ENCODE data around the gene ABI3BP.

ABI3BP gene

DNA sequence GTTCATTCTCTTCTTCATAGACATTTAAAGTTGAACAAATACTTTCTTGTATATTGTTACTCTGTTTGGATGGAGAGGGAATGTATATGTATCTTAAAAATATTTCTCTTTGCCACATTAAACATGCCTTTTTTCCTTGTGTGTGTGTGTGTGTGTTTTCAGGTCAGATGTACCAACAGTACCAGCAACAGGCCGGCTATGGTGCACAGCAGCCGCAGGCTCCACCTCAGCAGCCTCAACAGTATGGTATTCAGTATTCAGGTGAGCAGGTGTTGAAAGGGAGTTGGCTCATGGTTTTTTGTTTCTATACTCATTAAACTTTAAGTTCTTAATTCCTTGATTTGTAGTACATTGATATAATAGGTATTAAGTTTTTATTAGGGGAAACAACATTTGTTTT is 248.6 kb downstream of the ABI3BP start:
- TF ChIP-seq, protein P1, sequence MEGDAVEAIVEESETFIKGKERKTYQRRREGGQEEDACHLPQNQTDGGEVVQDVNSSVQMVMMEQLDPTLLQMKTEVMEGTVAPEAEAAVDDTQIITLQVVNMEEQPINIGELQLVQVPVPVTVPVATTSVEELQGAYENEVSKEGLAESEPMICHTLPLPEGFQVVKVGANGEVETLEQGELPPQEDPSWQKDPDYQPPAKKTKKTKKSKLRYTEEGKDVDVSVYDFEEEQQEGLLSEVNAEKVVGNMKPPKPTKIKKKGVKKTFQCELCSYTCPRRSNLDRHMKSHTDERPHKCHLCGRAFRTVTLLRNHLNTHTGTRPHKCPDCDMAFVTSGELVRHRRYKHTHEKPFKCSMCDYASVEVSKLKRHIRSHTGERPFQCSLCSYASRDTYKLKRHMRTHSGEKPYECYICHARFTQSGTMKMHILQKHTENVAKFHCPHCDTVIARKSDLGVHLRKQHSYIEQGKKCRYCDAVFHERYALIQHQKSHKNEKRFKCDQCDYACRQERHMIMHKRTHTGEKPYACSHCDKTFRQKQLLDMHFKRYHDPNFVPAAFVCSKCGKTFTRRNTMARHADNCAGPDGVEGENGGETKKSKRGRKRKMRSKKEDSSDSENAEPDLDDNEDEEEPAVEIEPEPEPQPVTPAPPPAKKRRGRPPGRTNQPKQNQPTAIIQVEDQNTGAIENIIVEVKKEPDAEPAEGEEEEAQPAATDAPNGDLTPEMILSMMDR (conservative IDR thresholded peaks at IDR 0.05; ENCODE audit: control insufficient read depth, insufficient read depth, low read depth, low read length): no peak
- H3K4me3 ChIP-seq (ENCODE audit: control insufficient read depth, low read depth, low read length): no peak overlapping the region
- DNase-seq (ENCODE audit: low read depth): no peak

DNA sequence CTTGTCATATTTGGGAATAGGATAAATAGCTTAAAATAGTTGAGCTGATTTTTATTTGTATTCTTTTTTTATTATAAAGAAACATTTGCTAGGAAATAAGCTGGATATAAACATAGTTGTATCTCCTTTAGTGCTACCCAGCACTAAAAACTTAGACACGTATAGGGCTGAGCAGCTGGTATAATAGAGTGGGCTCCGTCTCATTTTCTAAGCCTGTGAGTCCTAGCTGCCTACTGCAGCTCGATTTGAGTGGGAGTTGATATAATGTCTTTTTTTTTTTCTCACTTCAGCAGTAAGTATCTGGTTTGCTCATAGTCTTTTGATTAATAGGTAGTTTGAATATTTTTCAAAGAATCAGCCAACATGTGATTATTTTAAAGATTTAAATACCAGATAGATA is 249.7 kb downstream of the ABI3BP start:
- H3K4me3 ChIP-seq (ENCODE audit: control insufficient read depth, low read depth, low read length): no peak overlapping the region
- no peak for DNase-seq (ENCODE audit: low read depth)
- TF ChIP-seq, protein P1 (conservative IDR thresholded peaks at IDR 0.05; ENCODE audit: control insufficient read depth, insufficient read depth, low read depth, low read length): no peak

DNA sequence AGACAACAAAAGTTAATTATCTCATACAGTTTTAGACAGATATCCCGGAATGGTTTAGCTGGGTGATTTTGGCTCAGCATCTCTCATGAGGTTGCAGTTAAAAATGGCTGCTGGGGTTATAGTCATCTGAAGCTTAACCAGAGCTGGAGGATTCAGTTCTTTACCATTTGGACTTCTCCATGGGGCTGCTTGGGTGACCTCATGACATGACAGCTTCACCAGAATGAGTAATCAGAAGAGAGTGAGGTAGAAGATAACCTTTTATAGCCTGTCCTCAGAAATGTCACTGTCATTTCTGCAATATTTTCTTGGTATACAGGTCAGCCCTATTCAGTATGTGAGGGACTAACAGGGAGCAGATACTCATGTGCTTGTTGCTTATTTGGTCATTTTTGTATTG is 253.0 kb downstream of the ABI3BP start:
- DNase-seq (ENCODE audit: low read depth): peak; percentile 25
- TF ChIP-seq, protein P1 (conservative IDR thresholded peaks at IDR 0.05; ENCODE audit: control insufficient read depth, insufficient read depth, low read depth, low read length): no peak
- H3K4me3 ChIP-seq (ENCODE audit: control insufficient read depth, low read depth, low read length): no peak overlapping the region

DNA sequence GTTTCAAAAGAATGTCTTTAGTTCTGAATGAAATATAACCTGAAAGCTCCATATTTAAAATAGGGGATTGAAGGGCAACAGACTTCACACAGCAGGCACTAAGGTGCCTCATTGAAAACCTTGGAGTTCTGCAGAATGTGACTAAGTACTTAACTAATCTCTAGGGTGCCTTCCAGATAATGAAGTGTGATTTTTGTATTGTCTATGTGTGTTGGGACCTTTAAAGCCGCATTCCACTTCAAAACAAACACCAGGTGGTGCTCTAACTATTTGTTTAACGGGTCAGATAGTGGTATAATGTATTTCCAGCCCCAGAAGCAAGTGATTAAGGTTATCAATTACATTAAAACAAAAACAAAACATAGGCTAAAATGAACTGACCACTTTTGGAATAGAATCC is 255.9 kb downstream of the ABI3BP start:
- peak; percentile 46 for DNase-seq (ENCODE audit: low read depth)
- TF ChIP-seq, protein P1 (conservative IDR thresholded peaks at IDR 0.05; ENCODE audit: control insufficient read depth, insufficient read depth, low read depth, low read length): peak; percentile 44
- H3K4me3 ChIP-seq (ENCODE audit: control insufficient read depth, low read depth, low read length): no peak overlapping the region

DNA sequence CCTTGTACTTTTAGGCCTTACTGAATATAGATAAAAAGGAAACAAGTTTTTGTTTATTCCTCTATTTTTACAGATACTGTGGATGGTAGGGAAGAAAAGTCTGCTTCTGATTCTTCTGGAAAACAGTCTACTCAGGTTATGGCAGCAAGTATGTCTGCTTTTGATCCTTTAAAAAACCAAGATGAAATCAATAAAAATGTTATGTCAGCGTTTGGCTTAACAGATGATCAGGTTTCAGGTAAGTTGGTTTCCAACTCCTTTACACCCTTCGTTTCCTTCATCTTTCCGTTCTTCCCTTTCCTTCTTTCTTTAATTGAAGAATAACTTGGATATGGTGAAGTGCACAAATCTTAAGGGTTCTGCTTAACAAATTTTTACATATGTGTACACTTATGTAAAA is 260.8 kb downstream of the ABI3BP start:
- TF ChIP-seq, protein P1 (conservative IDR thresholded peaks at IDR 0.05; ENCODE audit: control insufficient read depth, insufficient read depth, low read depth, low read length): no peak
- no peak overlapping the region for H3K4me3 ChIP-seq (ENCODE audit: control insufficient read depth, low read depth, low read length)
- DNase-seq (ENCODE audit: low read depth): no peak

DNA sequence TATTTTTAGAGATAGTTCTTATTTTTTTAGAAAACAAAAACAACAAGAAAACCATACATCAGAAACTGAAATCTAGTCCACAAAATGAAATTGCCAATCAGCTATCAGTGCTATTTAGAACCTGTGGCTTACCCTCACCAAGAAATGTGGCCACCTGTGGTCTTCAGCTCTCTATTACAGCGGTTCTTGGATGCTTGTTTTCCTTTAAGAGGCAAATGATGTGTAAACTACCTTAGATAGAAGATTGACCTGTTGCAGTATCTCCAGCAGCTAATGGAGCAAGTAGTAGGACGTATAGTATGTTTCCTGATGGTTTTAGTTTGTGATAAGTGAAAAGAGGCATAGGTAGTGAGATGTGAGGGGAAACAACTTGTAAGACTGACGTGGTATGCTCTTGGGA is 262.7 kb downstream of the ABI3BP start:
- no peak for DNase-seq (ENCODE audit: low read depth)

More for the DNA sequence above, 262.7 kb downstream of the ABI3BP start:
- no peak overlapping the region for H3K4me3 ChIP-seq (ENCODE audit: control insufficient read depth, low read depth, low read length)
- TF ChIP-seq, protein P1 (conservative IDR thresholded peaks at IDR 0.05; ENCODE audit: control insufficient read depth, insufficient read depth, low read depth, low read length): no peak
